Astrocyte (in vitro differentiated cells and primary cell): ENCODE results near the gene PPP2R5E. TPM values are rescaled to one million over a fixed set of nuclear protein-coding genes. Genes with fewer than 3 reads are reported as not detected.

ENCODE experiments used
- DNase-seq: peaks from one replicate; pipeline ENCODE4 v3.0.0-alpha.2; 2010; ENCODE audit warnings: low read depth
- FAIRE-seq: peaks from 2 replicates; lab custom pipeline; 2011; peaks lifted over from hg19 to GRCh38; lab: Jason Lieb, UNC
- H2AFZ ChIP-seq: 2 replicates; pipeline ENCODE4 v1.6.0; 2012; ENCODE audit warnings: low read depth, low read length, inconsistent platforms
- H3K27ac ChIP-seq: 2 replicates; pipeline ENCODE4 v1.5.1; 2011; ENCODE audit warnings: low read depth, low read length, inconsistent platforms
- H3K27me3 ChIP-seq: 2 replicates; pipeline ENCODE4 v1.6.0; 2011; ENCODE audit warnings: low read length, inconsistent platforms; ENCODE audit not compliant: insufficient read depth
- H3K36me3 ChIP-seq: 2 replicates; pipeline ENCODE4 v1.5.1; 2011; ENCODE audit warnings: low read length, inconsistent platforms; ENCODE audit not compliant: insufficient read depth
- H3K4me1 ChIP-seq: 2 replicates; pipeline ENCODE4 v1.5.1; 2011; ENCODE audit warnings: low read length, inconsistent platforms; ENCODE audit not compliant: insufficient read depth
- H3K4me2 ChIP-seq: 2 replicates; pipeline ENCODE4 v1.6.0; 2012; ENCODE audit warnings: low read length, inconsistent platforms
- H3K4me3 ChIP-seq: 2 replicates; pipeline ENCODE4 v1.5.1; 2011; ENCODE audit warnings: low read depth, mild to moderate bottlenecking, low read length, inconsistent platforms; ENCODE audit not compliant: insufficient read depth
- H3K79me2 ChIP-seq: 2 replicates; pipeline ENCODE4 v1.6.0; 2012; ENCODE audit warnings: mild to moderate bottlenecking, low read length, inconsistent platforms; ENCODE audit not compliant: insufficient read depth
- H3K9ac ChIP-seq: 2 replicates; pipeline ENCODE4 v1.6.0; 2012; ENCODE audit warnings: mild to moderate bottlenecking, low read length, inconsistent platforms
- H3K9me3 ChIP-seq: 2 replicates; pipeline ENCODE4 v1.5.1; 2012; ENCODE audit warnings: low read depth, mild to moderate bottlenecking, low read length, inconsistent platforms; ENCODE audit not compliant: insufficient read depth
- H4K20me1 ChIP-seq: 2 replicates; pipeline ENCODE4 v1.6.0; 2012; ENCODE audit warnings: low read length, inconsistent platforms; ENCODE audit not compliant: insufficient read depth
- H3K27ac Mint-ChIP-seq: one replicate; pipeline ENCODE4 v1.8.0; 2021; ENCODE audit warnings: mild to moderate bottlenecking, mixed read lengths; ENCODE audit not compliant: unreplicated experiment
- H3K27me3 Mint-ChIP-seq: one replicate; pipeline ENCODE4 v1.8.0; 2021; ENCODE audit warnings: low read depth, mixed read lengths; ENCODE audit not compliant: unreplicated experiment
- H3K36me3 Mint-ChIP-seq: one replicate; pipeline ENCODE4 v1.8.0; 2021; ENCODE audit warnings: low read depth, mixed read lengths; ENCODE audit not compliant: unreplicated experiment
- H3K4me1 Mint-ChIP-seq: one replicate; pipeline ENCODE4 v1.8.0; 2021; ENCODE audit warnings: low read depth, mixed read lengths; ENCODE audit not compliant: unreplicated experiment
- H3K4me3 Mint-ChIP-seq: one replicate; pipeline ENCODE4 v1.8.0; 2021; ENCODE audit warnings: mild to moderate bottlenecking, moderate library complexity, mixed read lengths; ENCODE audit not compliant: unreplicated experiment
- H3K9me3 Mint-ChIP-seq: one replicate; pipeline ENCODE4 v1.8.0; 2021; ENCODE audit warnings: mild to moderate bottlenecking, mixed read lengths; ENCODE audit not compliant: unreplicated experiment
- EZH2 ChIP-seq: IDR thresholded peaks from 2 replicates; pipeline ENCODE4 v1.6.1; 2012; ENCODE audit warnings: mild to moderate bottlenecking, low read length, inconsistent platforms; ENCODE audit not compliant: insufficient read depth
- total RNA-seq: library from RNA; stranded (reverse); gene quantifications from 2 replicates; pipeline ENCODE4 v1.2.1, GENCODE V29; 2021
- TF ChIP-seq, protein P1 (sequence below): IDR thresholded peaks from 2 replicates; pipeline ENCODE4 v1.5.1; 2011; ENCODE audit warnings: low read depth, mild to moderate bottlenecking, inconsistent platforms, low read length, moderate library complexity; ENCODE audit not compliant: insufficient read depth

PPP2R5E gene
- total RNA-seq, 1 donor from 2014 or later, result 69.3 TPM

DNA sequence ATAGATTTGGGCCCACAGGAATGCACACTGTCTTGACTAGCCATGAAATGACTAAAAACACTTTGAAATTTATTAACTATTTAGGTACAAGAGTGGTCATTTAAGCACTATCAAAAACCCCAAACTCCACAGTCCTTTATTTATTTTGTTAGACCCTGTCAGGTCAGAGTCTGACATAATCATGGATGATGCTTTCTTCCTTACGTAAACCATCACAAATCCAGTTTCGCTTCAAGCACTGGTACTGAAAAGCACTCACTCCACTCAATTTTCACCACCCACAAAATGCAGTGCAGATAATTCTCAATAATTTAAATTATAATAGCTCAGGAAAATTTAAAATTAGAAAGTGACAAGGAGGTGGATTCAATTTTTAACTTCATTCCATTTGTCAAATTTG lies 25.8 kb downstream of the PPP2R5E start:
- no peak for FAIRE-seq
- Histone ChIP-seq H3K9ac (no peak overlapping the region), H3K27ac (no peak overlapping the region), H2AFZ (no peak overlapping the region), H3K4me1 (peaks cover 4% of the 10 kb centered on the region), H3K36me3 (no peaks in the 10 kb centered on the region), H3K9me3 (no peaks in the 10 kb centered on the region), H3K4me3 (no peak overlapping the region), H4K20me1 (peaks cover 52% of the 10 kb centered on the region), H3K27me3 (no peaks in the 10 kb centered on the region), H3K79me2 (peaks cover 74% of the 10 kb centered on the region), H3K4me2 (no peak overlapping the region)
- Mint-ChIP-seq H3K27ac (no peak overlapping the region), H3K27me3 (no peaks in the 10 kb centered on the region), H3K4me1 (peaks cover 24% of the 10 kb centered on the region), H3K36me3 (peaks cover 4% of the 10 kb centered on the region), H3K4me3 (no peak overlapping the region), H3K9me3 (no peaks in the 10 kb centered on the region)
- TF ChIP-seq EZH2, result no peak
- TF ChIP-seq, protein P1, sequence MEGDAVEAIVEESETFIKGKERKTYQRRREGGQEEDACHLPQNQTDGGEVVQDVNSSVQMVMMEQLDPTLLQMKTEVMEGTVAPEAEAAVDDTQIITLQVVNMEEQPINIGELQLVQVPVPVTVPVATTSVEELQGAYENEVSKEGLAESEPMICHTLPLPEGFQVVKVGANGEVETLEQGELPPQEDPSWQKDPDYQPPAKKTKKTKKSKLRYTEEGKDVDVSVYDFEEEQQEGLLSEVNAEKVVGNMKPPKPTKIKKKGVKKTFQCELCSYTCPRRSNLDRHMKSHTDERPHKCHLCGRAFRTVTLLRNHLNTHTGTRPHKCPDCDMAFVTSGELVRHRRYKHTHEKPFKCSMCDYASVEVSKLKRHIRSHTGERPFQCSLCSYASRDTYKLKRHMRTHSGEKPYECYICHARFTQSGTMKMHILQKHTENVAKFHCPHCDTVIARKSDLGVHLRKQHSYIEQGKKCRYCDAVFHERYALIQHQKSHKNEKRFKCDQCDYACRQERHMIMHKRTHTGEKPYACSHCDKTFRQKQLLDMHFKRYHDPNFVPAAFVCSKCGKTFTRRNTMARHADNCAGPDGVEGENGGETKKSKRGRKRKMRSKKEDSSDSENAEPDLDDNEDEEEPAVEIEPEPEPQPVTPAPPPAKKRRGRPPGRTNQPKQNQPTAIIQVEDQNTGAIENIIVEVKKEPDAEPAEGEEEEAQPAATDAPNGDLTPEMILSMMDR, result no peak
- DNase-seq, result no peak

DNA sequence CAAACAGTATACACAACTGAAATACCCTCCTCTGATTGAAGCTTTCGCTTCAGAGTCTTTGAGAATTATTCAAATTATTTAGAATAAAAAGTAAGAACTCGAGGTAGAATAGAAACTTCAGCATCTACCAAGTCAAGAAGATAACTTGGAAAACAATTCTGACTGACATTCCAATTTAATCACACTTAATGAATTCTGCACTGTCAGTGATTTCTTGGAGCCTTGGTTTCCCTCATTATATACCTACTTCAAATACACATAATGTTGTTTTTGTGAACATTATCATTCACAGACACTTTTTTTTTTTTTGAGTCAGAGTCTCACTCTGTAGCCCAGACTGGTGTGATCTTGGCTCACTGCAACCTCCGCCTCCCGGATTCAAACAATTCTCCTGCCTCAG lies 27.9 kb downstream of the PPP2R5E start:
- DNase-seq (no peak), FAIRE-seq (no peak)
- Histone ChIP-seq H3K9ac (no peak overlapping the region), H3K27ac (no peak overlapping the region), H4K20me1 (peaks cover 64% of the 10 kb centered on the region), H3K79me2 (peaks cover 89% of the 10 kb centered on the region), H3K9me3 (no peaks in the 10 kb centered on the region), H3K4me3 (no peak overlapping the region), H3K4me1 (peaks cover 4% of the 10 kb centered on the region), H3K27me3 (no peaks in the 10 kb centered on the region), H3K4me2 (no peak overlapping the region), H3K36me3 (no peaks in the 10 kb centered on the region), H2AFZ (no peak overlapping the region)
- no peaks in the 10 kb centered on the region for H3K27me3 Mint-ChIP-seq
- no peaks in the 10 kb centered on the region for H3K9me3 Mint-ChIP-seq
- H3K27ac Mint-ChIP-seq, result no peak overlapping the region
- H3K4me1 Mint-ChIP-seq, result peaks cover 29% of the 10 kb centered on the region
- peaks cover 5% of the 10 kb centered on the region for H3K36me3 Mint-ChIP-seq
- no peak overlapping the region for H3K4me3 Mint-ChIP-seq
- TF ChIP-seq, protein P1, result no peak

DNA sequence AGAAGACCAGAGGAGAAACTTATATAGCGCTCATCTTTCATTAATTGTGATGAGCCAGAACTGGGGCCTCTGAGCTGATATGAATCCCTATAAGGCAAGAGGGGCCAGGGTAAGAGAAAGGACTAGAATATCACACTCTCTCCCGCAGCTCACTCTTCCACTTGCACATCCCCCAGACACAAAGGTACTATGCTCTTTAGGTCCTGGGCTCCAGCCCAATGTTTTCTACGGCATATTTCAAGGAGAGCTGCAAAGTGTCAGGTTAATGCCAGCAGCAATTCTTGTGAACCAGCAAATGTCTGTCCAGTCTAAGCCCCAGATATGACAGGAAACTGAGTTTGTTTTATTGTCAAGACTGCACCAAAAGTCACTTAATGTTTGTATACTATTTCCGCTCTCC lies 29.4 kb downstream of the PPP2R5E start:
- Histone ChIP-seq H3K4me3 (no peak overlapping the region), H3K27me3 (no peaks in the 10 kb centered on the region), H3K79me2 (peaks cover 90% of the 10 kb centered on the region), H3K27ac (no peak overlapping the region), H3K9me3 (no peaks in the 10 kb centered on the region), H4K20me1 (peaks cover 71% of the 10 kb centered on the region), H3K36me3 (no peaks in the 10 kb centered on the region), H3K4me2 (no peak overlapping the region), H3K4me1 (peaks cover 4% of the 10 kb centered on the region), H3K9ac (no peak overlapping the region), H2AFZ (no peak overlapping the region)
- Mint-ChIP-seq H3K27ac (no peak overlapping the region), H3K4me3 (no peak overlapping the region), H3K36me3 (peaks cover 3% of the 10 kb centered on the region), H3K9me3 (no peaks in the 10 kb centered on the region), H3K4me1 (peaks cover 29% of the 10 kb centered on the region), H3K27me3 (no peaks in the 10 kb centered on the region)
- TF ChIP-seq, protein P1, result no peak
- no peak for TF ChIP-seq EZH2
- no peak for DNase-seq
- no peak for FAIRE-seq
